ENCODE results near the gene ZNF236. TPM values are rescaled to one million over a fixed set of nuclear protein-coding genes. Genes with fewer than 3 reads are reported as not detected.

ZNF236 gene
- total and polyA plus RNA-seq, 2 of the 13 experiments (the other 11 are each of a cell fraction or from before 2014, with no cell fraction given): 3.0 to 7.2 TPM

GRCh38 chr18:76823587-76824011 is 1.2 kb downstream of the ZNF236 start (continued):
- TF ChIP-seq, protein P1, sequence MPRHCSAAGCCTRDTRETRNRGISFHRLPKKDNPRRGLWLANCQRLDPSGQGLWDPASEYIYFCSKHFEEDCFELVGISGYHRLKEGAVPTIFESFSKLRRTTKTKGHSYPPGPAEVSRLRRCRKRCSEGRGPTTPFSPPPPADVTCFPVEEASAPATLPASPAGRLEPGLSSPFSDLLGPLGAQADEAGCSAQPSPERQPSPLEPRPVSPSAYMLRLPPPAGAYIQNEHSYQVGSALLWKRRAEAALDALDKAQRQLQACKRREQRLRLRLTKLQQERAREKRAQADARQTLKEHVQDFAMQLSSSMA (CRISPR knock-in tag; IDR thresholded peaks at IDR 0.05): no peak
- TF ChIP-seq ZNF382 (CRISPR knock-in tag; IDR thresholded peaks at IDR 0.05; ENCODE audit: borderline replicate concordance) (no peak), ZNF326 (CRISPR knock-in tag; IDR thresholded peaks at IDR 0.05; ENCODE audit: borderline replicate concordance) (no peak), ZNF432 (CRISPR knock-in tag; IDR thresholded peaks at IDR 0.05; ENCODE audit: borderline replicate concordance) (no peak), RBAK (CRISPR knock-in tag; IDR thresholded peaks at IDR 0.05) (no peak), ZNF550 (CRISPR knock-in tag; IDR thresholded peaks at IDR 0.05; ENCODE audit: borderline replicate concordance) (no peak), ZNF484 (CRISPR knock-in tag; IDR thresholded peaks at IDR 0.05; ENCODE audit: borderline replicate concordance, low read depth) (no peak), SAP130 (CRISPR knock-in tag; IDR thresholded peaks at IDR 0.05; ENCODE audit: low read depth) (no peak), PPARG (CRISPR knock-in tag; conservative IDR thresholded peaks at IDR 0.05) (no peak), ZBTB38 (CRISPR knock-in tag; IDR thresholded peaks at IDR 0.05) (peak; percentile 70; the same call in 1 of the 2 replicates), ZNF256 (CRISPR knock-in tag; conservative IDR thresholded peaks at IDR 0.05) (no peak), TRAFD1 (CRISPR knock-in tag; IDR thresholded peaks at IDR 0.05; ENCODE audit: borderline replicate concordance) (no peak), ISL2 (CRISPR knock-in tag; IDR thresholded peaks at IDR 0.05) (no peak), ZNF75D (CRISPR knock-in tag; IDR thresholded peaks at IDR 0.05; ENCODE audit: borderline replicate concordance) (0 out of 2 replicates have a peak, but pooled peaks have one; percentile 48)
- TF ChIP-seq, protein P2, sequence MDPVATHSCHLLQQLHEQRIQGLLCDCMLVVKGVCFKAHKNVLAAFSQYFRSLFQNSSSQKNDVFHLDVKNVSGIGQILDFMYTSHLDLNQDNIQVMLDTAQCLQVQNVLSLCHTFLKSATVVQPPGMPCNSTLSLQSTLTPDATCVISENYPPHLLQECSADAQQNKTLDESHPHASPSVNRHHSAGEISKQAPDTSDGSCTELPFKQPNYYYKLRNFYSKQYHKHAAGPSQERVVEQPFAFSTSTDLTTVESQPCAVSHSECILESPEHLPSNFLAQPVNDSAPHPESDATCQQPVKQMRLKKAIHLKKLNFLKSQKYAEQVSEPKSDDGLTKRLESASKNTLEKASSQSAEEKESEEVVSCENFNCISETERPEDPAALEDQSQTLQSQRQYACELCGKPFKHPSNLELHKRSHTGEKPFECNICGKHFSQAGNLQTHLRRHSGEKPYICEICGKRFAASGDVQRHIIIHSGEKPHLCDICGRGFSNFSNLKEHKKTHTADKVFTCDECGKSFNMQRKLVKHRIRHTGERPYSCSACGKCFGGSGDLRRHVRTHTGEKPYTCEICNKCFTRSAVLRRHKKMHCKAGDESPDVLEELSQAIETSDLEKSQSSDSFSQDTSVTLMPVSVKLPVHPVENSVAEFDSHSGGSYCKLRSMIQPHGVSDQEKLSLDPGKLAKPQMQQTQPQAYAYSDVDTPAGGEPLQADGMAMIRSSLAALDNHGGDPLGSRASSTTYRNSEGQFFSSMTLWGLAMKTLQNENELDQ (CRISPR knock-in tag; IDR thresholded peaks at IDR 0.05; ENCODE audit: borderline replicate concordance): no peak
- TF ChIP-seq, protein P3, sequence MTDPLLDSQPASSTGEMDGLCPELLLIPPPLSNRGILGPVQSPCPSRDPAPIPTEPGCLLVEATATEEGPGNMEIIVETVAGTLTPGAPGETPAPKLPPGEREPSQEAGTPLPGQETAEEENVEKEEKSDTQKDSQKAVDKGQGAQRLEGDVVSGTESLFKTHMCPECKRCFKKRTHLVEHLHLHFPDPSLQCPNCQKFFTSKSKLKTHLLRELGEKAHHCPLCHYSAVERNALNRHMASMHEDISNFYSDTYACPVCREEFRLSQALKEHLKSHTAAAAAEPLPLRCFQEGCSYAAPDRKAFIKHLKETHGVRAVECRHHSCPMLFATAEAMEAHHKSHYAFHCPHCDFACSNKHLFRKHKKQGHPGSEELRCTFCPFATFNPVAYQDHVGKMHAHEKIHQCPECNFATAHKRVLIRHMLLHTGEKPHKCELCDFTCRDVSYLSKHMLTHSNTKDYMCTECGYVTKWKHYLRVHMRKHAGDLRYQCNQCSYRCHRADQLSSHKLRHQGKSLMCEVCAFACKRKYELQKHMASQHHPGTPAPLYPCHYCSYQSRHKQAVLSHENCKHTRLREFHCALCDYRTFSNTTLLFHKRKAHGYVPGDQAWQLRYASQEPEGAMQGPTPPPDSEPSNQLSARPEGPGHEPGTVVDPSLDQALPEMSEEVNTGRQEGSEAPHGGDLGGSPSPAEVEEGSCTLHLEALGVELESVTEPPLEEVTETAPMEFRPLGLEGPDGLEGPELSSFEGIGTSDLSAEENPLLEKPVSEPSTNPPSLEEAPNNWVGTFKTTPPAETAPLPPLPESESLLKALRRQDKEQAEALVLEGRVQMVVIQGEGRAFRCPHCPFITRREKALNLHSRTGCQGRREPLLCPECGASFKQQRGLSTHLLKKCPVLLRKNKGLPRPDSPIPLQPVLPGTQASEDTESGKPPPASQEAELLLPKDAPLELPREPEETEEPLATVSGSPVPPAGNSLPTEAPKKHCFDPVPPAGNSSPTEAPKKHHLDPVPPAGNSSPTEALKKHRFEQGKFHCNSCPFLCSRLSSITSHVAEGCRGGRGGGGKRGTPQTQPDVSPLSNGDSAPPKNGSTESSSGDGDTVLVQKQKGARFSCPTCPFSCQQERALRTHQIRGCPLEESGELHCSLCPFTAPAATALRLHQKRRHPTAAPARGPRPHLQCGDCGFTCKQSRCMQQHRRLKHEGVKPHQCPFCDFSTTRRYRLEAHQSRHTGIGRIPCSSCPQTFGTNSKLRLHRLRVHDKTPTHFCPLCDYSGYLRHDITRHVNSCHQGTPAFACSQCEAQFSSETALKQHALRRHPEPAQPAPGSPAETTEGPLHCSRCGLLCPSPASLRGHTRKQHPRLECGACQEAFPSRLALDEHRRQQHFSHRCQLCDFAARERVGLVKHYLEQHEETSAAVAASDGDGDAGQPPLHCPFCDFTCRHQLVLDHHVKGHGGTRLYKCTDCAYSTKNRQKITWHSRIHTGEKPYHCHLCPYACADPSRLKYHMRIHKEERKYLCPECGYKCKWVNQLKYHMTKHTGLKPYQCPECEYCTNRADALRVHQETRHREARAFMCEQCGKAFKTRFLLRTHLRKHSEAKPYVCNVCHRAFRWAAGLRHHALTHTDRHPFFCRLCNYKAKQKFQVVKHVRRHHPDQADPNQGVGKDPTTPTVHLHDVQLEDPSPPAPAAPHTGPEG (CRISPR knock-in tag; IDR thresholded peaks at IDR 0.05): no peak
- TF ChIP-seq, protein P4, sequence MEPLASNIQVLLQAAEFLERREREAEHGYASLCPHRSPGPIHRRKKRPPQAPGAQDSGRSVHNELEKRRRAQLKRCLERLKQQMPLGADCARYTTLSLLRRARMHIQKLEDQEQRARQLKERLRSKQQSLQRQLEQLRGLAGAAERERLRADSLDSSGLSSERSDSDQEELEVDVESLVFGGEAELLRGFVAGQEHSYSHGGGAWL (CRISPR knock-in tag; IDR thresholded peaks at IDR 0.05): no peak
